ACHN (cell line): ENCODE measurements around the gene MRTO4.
"Not testable (repeated sequence)": the region's sequence is repeated elsewhere in the genome, so short reads cannot be mapped to it uniquely, and the experiment has no call there.

ENCODE experiments used
- DNase-seq: peaks from one replicate; pipeline ENCODE4 v3.0.0-alpha.2; 2015
- in situ Hi-C: cut with HindIII; loops from 2 replicates; pipeline ENCODE4 v1.10.0; 2017; ENCODE audit warnings: low sequenced_read_pairs, low pct_ligation_motif_present, low pct_unique_long_range_greater_than_20kb

The MRTO4 gene

DNA sequence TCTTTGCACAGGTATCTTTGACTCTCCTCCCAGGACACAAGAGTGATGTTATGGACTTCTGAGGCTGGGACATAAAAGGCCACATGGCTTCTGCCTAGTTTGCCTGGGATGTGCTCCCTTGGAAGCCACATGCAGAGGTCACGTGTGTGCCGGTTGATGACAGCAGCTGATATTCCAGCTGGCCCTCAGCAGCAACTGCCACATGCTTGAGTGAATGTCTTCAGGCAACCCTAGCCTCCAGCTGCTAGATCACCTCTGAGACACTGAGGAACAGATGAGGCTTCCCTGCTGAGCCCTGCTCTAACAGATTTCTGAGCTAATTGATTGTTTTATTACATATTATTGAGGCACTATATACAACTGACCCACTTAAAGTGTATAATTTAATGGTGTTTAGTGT is 48.6 kb downstream of the MRTO4 start:
- DNase-seq, result no peak
- in situ Hi-C loops, result no loop called here

GRCh38 chr1:19304081-19304480 is 52.5 kb downstream of the MRTO4 start:
- in situ Hi-C loops, DNase-seq: not testable (repeated sequence)

DNA sequence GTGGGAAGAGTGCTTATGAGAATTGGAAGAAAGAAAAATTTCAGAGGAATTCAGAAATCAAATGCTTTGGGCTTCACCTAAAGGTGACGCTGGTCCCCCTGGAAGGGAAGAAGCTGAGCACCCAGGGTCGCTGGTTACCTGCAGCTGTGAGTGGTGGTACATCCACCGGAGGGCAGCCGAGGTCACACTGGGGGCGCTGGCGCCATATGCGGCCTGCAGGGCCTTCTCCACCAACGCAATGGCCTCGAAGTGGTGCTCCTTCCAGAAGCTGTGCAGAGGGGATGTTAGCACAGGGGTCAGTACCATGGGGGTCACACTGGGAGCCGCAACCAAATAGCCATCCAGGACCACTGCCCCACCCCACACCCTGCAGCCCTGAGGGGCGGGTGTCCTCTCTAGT is 54.3 kb downstream of the MRTO4 start:
- in situ Hi-C loops, result no loop called here
- no peak for DNase-seq

DNA sequence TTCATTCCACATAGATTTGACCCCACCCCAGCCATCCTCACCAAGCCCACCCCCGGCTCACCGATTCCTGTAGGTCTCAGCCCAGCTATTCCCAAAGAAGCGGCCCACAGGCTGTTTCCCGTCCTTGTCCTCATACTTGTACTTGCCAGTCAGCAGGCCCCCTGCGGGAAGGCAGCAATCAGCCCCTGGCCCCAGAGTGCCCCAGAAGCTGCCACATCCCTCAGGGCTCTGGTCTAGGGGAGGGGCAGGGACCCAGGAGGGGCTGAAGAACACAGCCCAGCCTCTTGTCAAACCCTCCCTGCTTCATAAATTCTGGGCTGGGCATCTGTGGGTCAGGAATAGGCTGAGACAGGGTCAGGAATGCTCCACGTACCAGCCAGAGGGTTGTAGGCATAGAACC is 55.3 kb downstream of the MRTO4 start:
- in situ Hi-C loops, result no loop called here
- DNase-seq, result no peak

DNA sequence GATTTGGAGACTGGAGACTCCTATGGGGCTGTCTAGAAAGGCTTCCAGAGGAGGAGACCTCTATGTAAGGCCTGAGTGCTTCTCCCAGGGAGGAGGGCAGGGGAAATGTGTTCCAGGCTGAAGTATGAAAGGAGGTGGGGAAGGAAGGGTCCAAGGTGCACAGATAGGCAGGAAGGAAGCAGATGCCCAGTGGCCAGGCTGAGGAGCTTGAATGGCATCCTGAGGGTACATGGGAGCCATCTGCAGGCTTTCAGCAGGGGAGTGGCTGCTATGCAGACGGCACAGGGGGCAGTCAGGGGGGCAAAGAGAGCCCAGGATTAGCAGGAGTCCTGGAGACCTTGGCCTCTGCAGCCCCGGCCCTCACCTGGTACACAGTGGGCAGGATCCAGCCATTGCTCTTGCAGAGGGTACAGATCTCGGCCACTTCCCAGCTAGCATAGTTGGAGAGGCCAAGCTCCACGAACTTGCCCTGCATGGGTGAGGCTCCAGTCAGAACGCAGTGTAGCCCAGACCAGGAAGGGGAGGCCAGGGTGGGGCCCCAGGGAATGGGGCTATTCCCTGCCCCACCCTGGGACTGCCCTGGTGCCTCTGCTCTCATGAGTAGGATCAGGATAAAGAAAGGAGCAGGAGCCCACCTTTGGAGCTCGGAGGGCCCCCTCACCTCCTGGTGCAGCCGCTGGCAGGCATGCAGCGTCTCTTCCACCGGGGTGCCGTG is 56.3 kb downstream of the MRTO4 start:
- in situ Hi-C loops, result no loop called here
- no peak for DNase-seq

GRCh38 chr1:19308509-19308907 is 56.9 kb downstream of the MRTO4 start:
- no peak for DNase-seq
- in situ Hi-C loops, result no loop called here

DNA sequence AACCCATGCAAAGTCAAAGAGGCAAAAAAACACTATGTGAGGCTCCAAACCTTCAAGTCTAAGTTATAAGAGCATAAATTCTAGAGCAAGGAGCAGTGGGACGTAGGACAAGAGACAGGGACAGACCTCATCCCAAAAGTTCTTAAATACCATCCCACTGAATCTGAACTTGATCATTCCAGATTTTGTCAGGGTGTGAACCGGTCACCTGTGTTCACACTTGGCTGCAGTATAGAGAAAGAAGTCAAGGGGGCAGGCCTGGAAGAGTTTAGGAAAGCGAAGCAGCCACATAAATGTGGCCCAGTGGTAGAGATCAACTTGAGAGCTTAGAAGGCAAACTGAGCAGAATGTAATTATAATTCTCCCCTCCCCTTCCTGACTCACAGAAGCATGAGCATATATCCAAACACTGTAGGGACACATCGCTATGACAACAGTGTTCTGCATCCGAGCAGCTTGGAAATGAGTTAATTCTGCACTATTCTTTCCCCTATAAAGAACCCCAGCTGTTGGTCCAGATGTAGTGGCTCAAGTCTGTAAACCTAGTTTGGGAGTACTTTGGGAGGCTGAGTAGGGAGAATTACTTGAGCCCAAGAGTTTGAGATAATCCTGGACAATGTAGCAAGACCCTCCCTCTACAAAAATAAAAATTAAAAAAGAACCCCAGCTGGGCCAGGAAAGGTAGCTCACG is 57.7 kb downstream of the MRTO4 start:
- no peak for DNase-seq
- in situ Hi-C loops, result no loop called here
